Hematopoietic multipotent progenitor cell treated with erythropoietin and hydrocortisone succinate and interleukin-3 and kit ligand, for 8 days (in vitro differentiated cells): Measurements from ENCODE around the gene INTS1.

Source experiments
- DNase-seq: peaks from one replicate; pipeline ENCODE4 v3.0.0-alpha.2; 2015

Gene INTS1

GRCh38 chr7:1505731-1506550, 1.8 kb upstream of the INTS1 start:
- DNase-seq, result peak; percentile 41

GRCh38 chr7:1503390-1503789, 799 bp downstream of the INTS1 start:
- DNase-seq, result no peak

DNA sequence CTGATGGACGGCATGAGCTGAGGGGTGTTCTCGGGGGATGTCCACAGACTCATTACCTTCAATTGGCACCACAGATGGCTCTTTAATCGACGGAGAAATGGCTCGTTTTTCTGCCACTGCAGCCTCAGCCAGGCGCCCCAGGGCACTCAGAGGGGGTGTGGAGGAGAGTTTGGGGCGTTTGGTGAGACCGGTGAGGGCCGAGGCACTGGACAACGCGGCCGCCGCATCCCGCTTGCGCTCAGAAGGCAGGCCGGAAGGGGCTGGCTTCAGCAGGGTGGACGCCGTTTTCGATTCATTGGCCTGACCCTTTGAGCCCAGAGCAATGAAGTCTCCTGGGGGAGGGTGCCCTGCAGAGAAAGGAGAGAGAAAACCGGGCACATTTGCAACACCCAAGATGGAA, 1.3 kb downstream of the INTS1 start:
- no peak for DNase-seq

- DNase-seq, result no peak
These were observed 2.5 kb downstream of the INTS1 start for GRCh38 chr7:1501487-1502270.

DNA sequence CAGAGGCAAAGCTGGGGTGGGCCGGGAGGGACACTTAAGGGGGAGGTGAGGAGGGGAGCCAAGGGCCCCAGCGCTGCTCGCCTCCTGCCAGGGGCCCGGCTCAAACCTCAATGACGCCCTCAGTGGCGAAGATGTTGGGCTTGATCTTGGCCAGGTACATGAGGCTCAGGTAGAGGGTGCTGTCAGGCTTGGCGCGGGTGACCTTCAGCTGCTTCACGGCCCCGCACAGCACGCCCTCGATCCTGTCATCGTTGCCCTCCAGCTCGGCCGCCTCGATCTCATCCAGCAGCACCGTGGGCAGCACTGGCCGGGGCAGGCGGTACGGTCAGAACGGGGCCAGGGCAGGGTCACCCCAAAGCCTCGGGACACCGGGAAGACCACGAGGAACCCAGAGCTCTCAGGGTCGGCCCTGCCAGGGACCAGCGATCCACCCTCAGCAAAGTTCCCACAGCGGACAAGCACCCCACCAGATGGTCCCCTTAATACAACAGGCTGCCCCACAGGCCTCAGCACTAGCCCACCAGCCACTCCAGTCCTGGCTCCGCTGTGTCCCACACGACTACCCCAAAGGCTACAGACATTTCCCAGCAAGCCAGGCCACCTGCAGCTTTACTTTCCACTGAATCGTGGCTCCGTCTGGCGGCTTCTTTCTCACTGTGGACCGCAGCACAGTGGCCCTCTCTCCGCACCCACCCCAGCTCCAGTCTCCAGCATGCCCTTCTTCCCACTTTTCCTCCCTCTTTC, 4.0 kb downstream of the INTS1 start:
- no peak for DNase-seq

GRCh38 chr7:1499367-1500029, 4.7 kb downstream of the INTS1 start:
- DNase-seq, result no peak

- no peak for DNase-seq
These were observed 5.6 kb downstream of the INTS1 start for GRCh38 chr7:1498370-1499305.

DNA sequence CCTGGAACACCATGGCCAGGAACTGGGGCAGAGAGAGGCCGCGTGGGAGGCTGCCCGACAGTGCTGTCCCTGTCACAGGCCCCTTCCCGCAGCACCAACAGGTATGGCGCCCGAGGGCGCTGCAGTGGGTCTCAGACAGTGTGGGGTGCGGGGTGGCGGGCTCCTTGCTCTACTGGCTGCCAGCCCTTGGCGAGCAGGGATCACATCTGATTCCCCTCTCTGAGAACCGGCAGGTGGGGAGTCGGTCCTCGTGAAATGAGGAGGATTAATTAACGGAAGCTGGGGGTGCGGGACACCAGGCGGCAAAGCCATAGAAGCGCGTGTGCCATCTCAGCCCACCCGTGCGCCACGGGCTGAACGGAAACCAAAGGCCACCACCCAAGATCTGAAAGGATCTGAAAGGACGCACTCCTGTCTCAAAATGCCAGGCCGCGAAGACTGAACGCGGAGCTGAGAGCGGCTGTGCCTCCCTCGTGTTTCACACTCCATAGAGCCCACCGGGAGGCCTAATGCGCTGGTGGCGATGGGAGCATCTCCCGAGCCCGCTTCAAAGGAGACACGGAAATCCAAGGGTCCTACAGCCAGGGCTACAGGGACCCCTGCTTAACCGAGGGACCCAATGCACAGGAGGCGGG, 6.8 kb downstream of the INTS1 start:
- DNase-seq, result no peak

DNA sequence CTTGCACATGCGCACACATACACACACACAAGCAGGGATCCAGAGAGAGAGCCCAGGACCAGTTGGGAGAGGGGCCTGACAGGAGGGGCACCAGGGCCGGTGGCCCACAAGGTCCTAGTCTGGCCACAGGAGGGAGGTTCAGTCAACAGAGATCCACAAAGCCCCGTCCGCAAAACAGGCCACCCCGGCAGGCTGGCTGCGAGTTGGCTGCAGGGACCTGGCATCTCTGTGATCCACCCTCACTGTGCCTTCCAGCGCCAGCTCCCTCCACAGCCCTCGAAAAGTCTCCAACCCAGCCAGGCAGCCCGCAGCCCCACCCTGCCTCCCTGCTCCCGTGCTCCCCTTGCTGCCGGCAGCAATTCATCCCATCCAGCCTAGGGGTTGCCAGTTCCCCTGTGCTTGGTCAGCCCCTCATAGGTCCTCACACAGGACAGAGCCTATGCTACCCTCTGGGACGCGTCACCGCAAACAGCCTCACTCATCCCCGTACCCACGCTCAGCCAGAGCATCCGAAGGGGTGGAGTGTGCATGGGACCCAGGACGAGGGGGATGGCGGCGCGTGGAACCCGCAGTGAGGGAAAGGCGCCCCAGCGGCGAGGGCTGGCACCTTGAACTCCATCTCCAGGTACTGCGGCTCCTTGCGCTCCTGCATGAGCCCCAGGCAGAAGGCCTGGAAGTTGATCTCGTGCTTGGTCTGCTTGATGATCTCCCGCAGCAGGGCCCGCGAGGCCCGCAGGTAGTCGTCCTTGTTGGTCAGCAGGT, 7.5 kb downstream of the INTS1 start:
- DNase-seq, result no peak

DNA sequence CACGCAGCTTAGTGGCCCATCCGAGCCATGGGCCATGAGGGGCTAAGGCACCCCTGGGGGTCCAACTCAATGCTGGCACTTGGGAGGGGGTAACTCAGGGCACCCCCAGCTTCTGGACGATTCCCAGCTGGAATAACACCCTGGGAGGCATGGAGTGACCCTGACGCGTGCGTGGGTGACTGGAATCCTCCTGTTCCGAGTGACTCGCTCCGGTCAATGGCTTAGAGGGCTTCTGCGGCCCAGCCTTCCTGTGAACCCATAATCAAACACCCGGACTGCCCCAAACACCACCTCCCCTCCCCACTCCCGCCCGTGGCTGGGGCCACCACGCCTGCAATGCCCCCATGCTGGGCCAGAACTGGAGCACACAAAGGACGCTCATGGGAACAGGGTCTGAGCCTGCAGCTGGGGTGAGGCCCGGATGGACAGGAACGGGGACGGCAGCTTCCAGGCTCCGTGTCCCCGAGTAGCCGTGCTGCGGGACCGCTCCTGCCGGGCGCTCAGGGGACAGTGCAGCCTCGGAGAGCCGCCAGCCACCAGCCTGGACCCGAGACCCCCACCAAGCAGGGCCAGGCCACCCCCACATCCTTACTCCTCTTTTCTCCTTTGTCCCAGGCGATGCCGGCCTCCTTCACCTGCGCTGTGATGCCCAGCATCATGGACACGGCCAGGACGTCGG, 8.5 kb downstream of the INTS1 start:
- DNase-seq, result no peak

DNA sequence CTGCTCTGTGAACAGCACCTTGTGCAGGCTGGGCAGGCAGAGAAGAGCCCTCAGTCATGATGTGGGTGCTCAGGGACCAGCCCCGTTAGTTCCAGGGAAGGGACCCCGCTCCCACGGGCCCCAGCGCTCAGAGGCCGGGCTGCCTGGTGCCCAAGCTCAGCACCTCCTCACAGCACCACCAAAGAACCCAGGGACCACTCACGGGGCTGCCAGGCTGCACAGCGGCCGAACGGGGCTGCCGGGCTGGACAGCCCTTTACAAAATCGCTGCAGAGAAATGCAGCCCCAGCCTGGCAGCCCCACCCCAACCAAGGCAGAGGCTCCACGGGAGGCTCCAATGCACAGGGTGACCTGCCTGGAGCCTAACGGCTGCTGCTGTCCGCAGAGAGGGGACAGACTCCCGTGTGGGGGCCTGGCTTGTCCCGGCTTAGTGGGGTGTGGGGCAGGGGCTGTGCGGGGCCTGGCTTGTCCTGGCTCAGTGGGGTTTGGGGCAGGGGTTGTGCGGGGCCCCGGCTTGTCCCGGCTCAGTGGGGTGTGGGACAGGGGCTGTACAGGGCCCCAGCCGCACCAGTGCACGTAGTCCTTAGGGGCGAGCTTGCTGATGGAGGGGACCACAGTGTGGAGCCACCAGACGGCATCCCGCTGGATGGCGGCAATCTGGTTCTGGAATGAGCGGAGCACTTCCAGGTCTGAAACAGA, 9.2 kb downstream of the INTS1 start:
- no peak for DNase-seq

GRCh38 chr7:1494447-1494846, 9.7 kb downstream of the INTS1 start:
- no peak for DNase-seq

DNA sequence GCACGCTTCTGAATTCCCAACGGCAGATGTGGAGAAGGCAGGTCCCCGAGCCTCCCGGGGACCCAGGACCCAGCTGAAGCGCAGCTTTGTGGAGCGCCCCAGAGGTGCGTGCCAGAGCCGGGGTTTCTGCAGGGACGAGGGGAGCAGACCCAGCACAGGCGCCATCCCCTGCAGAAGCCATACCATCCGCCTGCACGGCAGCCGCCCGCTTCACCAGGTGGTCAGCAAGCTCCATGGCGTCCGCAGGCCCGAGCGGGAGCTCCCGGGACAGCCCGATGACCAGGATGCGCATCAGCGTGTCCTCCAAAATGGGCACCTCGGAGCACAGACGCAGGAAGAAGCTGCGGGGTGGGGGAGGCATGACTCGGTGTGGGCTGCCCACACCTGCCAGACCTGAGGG, 10.6 kb downstream of the INTS1 start:
- DNase-seq, result no peak

- DNase-seq, result no peak
These were observed 11.1 kb downstream of the INTS1 start for GRCh38 chr7:1493129-1493528.

GRCh38 chr7:1492640-1493039, 11.5 kb downstream of the INTS1 start:
- no peak for DNase-seq

DNA sequence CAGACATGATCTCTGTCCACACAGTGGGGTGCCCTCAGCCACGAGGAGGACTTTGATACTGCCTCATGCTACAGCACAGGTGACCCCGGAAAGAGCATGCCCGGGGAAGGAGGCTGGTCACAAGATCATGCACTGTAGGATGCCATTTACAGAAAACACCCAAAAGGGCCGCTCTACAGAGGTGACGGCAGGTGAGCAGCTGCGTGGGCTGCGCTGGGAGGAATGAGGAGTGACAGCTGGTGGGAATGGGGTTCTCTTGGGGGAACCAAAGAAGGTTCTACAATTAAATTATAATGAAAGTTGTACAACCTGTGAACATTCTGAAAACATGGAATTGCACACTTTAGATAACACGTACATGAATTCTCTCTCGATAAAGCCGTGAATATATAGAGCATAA, 12.0 kb downstream of the INTS1 start:
- DNase-seq, result no peak

DNA sequence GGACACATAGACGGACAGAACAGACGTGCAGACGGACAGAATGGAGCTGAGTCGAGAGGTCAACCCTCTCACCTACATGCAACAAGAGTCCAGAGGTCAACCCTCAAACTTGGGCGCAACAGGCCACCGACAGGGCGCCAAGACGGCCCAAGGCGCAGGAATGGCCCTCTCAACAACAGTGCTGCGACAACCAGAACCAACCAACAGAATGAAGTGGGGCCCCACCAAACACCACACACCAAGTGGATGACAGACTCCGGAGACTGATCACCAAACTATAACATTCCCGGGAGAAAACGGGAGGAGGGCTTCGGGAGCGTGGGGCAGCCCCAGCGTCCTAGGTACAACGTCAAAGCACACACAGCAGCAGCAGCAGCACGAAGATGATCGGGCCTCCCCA, 13.4 kb downstream of the INTS1 start:
- DNase-seq, result no peak

GRCh38 chr7:1489336-1489735, 14.9 kb downstream of the INTS1 start:
- DNase-seq, result no peak

DNA sequence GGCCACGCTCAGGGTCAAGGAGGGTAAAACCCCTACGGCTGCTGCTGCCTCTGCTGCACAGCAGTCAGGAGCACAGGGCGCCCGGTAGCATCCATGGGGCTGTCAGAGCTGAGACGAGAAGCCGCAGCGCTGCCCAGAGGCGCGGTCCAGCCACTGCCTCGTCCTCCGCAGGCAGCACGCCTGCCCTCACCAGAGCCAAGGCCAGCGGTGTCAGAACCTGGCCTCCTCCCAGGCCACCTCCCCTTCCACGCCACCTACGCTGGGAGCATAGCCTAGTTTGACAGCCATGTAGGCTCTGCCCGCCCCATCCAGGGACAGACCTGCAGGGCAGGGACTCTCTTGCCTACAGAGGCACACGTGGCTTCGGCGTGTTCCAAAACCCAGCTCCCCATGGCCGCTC, 16.2 kb downstream of the INTS1 start:
- no peak for DNase-seq
